ENCODE results near the gene MAP1S.
A peak's percentile ranks its signal among the peaks of the same experiment; 100 is the strongest.
"Not testable (repeated sequence)": the region's sequence is repeated elsewhere in the genome, so short reads cannot be mapped to it uniquely, and the experiment has no call there.

MAP1S gene

DNA sequence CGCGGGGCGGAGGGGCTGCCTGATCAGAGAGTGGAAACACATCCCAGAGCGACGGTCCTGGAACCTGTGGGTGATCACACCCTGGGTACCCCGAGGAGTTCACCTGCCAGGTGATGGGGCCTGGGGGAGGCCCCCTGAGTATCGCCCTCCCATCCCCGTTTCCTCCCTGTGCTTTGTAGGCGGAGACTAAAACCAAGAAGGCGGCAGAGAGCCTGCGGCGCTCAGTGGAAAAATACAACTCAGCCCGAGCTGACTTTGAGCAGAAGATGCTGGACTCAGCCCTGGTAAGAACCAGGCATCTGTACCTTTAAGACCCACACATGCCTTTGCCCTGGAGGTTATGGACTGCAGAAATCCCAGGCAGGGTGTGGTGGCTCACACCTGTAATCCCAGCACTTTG, 51.3 kb downstream of the MAP1S start:
- Histone ChIP-seq H3K36me3 (peaks cover 90% of the 10 kb centered on the region), H3K27me3 (no peaks in the 10 kb centered on the region), H4K20me1 (peaks cover 12% of the 10 kb centered on the region; the same call in 1 of the 2 replicates), H3K9me3 (no peaks in the 10 kb centered on the region), H3K9ac (no peak overlapping the region), H3K27ac (no peak overlapping the region), H3K4me2 (no peak overlapping the region), H3K4me3 (no peak overlapping the region), H3K4me1 (peaks cover 5% of the 10 kb centered on the region; the same call in 1 of the 2 replicates)
- no peak for TF ChIP-seq Cebpa-rat (IDR thresholded peaks at IDR 0.05)

DNA sequence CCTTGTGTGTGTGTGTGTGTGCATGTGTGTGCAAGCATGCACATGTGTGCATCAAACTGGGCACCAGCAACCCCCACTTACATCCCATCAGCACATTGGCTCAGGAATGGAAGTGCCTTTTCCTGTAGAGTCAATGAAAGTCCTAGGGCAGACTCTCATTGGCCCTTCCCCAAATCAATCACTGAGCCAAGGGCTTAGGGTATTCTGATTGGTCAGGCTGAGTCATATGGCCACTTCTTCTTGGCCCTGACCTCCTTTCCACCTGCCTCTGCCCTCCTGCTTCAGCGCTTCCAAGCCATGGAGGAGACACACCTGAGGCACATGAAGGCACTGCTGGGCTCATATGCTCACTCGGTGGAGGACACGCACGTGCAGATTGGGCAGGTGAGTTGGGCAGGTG, 52.9 kb downstream of the MAP1S start:
- Histone ChIP-seq H3K4me3 (no peak overlapping the region), H3K36me3 (peaks cover 93% of the 10 kb centered on the region), H4K20me1 (peaks cover 23% of the 10 kb centered on the region), H3K9ac (no peak overlapping the region), H3K4me2 (no peak overlapping the region), H3K27ac (no peak overlapping the region), H3K9me3 (no peaks in the 10 kb centered on the region), H3K27me3 (no peaks in the 10 kb centered on the region), H3K4me1 (peaks cover 13% of the 10 kb centered on the region)
- TF ChIP-seq Cebpa-rat (IDR thresholded peaks at IDR 0.05): no peak

DNA sequence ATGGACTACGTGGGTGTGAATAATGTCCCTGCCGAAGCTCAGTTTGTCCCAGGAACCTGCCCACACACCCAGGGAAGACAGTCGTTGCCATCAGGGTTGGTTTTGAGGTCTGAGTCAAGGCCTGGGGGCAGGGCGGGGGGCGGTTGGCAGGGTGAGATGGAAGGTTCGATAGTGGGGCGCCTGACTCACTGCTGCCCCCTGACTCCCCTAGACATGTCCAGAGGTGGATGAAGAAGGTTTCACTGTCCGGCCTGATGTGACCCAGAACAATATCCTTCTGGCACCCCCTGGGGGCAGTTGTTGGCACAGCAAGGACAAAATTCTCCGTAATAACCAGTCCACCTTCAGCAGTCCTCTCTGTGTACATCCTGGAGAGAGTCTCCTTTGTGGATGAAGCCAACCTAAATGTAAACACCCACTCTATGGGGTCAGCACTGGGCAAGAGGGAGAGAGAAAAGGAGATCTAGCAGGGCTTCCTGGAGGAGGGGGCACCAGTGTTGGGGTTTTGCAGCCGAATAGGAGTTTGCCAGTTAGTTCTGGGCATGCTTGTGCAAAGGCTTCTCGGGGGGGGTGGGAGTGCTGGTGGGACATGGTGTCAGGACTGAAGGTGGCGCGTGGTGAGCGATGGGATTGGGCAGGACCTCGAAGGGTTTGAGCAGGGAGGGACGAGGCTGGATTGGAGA, 56.1 kb downstream of the MAP1S start:
- H3K9me3 ChIP-seq: no peaks in the 10 kb centered on the region
- H3K4me2 ChIP-seq: no peak overlapping the region
- H3K36me3 ChIP-seq: peaks cover 80% of the 10 kb centered on the region
- no peak overlapping the region for H3K27ac ChIP-seq
- H4K20me1 ChIP-seq: peaks cover 30% of the 10 kb centered on the region
- peaks cover 24% of the 10 kb centered on the region for H3K4me1 ChIP-seq
- TF ChIP-seq Cebpa-rat (IDR thresholded peaks at IDR 0.05): no peak
- no peak overlapping the region for H3K4me3 ChIP-seq
- no peaks in the 10 kb centered on the region for H3K27me3 ChIP-seq
- H3K9ac ChIP-seq: no peak overlapping the region

DNA sequence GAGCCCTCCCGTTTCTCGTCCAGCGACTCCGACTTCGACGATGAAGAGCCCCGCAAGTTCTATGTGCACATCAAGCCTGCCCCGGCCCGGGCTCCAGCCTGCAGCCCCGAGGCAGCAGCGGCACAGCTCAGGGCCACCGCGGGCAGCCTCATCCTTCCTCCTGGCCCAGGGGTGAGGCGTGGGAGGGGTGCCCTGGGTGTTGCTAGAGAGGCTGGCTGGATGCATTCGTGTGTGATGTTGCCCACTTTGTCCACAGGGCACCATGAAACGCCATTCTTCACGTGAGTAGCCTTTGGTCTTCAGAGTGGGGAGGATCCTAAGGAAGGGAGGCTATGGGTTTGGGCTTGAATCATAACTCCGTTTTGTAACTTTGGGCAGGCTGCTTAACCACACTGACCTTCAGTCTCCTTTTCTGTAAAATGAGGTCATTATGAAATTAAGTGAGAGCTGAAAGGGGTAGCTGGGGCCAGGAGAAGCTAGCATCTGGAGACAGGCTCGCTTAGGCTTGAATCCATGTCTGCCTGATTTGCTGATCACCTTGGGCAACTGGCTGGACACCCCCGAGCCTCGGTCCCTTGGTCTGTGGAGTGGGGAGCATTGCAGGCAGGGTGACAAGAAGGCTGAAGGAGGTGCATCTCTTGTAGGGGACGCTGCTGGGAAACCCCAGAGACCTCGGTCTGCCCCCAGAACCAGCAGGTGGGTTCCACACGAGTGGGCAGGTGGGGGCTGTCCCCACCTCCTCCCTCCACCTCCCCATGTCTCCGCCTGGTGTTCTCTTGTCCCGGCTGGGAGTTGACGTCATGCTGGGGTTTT, 56.9 kb downstream of the MAP1S start:
- no peaks in the 10 kb centered on the region for H3K27me3 ChIP-seq
- no peak overlapping the region for H3K4me3 ChIP-seq
- no peak for TF ChIP-seq Cebpa-rat (IDR thresholded peaks at IDR 0.05)
- H3K27ac ChIP-seq: peak overlapping the region; percentile 51
- H3K4me1 ChIP-seq: peaks cover 24% of the 10 kb centered on the region
- H3K9me3 ChIP-seq: no peaks in the 10 kb centered on the region
- peaks cover 80% of the 10 kb centered on the region for H3K36me3 ChIP-seq
- peaks cover 30% of the 10 kb centered on the region for H4K20me1 ChIP-seq
- peak overlapping the region; percentile 38; the same call in 1 of the 2 replicates for H3K9ac ChIP-seq
- peak overlapping the region; percentile 58 for H3K4me2 ChIP-seq

DNA sequence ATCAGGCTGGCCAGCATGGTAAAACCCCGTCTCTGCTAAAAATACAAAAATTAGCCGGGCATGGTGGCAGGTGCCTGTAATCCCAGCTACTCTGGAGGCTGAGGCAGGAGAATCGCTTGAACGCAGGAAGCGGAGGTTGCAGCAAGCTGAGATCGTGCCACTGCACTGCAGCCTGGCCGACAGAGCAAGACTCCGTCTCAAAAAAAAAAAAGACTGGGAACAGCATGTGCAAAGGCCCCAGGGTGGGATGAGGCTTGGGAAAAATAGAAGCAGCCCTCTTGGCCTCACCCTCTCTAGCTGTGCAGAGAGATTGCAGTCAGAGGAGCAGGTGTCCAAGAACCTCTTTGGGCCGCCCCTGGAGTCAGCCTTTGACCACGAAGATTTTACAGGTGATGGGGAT, 58.6 kb downstream of the MAP1S start:
- not testable (repeated sequence) for H3K4me3 ChIP-seq, H3K27me3 ChIP-seq, H3K9ac ChIP-seq, H3K27ac ChIP-seq, H3K9me3 ChIP-seq, H3K4me2 ChIP-seq
- Histone ChIP-seq H3K4me1 (peaks cover 24% of the 10 kb centered on the region), H4K20me1 (peaks cover 30% of the 10 kb centered on the region), H3K36me3 (peaks cover 80% of the 10 kb centered on the region)

DNA sequence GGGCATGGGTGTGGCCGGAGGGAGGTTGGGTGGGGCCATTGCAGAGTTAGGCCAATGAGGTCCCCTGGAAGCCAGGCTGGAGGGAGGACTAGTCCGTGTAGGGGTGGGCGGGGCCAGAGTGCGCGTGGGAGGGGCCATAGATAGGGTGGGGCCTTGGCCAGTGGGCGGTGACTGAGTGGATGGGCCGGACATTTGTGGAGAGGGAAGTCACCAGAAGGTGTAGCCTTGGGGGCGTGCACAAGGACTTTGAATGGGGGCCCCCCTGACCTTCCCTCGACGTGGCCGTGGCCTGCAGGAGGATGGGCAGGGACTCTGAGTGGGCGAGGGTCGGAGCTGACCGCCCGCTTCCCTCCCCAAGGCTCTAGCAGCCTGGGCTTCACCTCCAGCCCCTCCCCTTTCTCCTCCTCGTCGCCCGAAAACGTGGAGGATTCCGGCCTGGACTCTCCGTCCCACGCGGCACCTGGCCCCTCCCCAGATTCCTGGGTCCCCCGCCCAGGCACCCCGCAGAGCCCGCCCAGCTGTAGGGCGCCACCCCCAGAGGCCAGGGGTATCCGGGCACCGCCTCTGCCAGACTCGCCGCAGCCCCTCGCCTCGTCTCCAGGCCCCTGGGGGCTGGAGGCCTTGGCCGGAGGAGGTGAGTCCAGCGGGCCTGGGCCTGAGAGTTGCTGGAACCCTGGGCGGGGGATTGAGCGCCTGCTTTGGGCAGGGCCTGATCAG, 59.1 kb downstream of the MAP1S start:
- Histone ChIP-seq H3K27me3 (no peaks in the 10 kb centered on the region), H3K4me1 (peaks cover 24% of the 10 kb centered on the region), H3K27ac (no peak overlapping the region), H3K9ac (no peak overlapping the region), H3K4me3 (no peak overlapping the region), H3K4me2 (no peak overlapping the region; the same call in 1 of the 2 replicates), H3K9me3 (no peaks in the 10 kb centered on the region), H4K20me1 (peaks cover 30% of the 10 kb centered on the region), H3K36me3 (peaks cover 80% of the 10 kb centered on the region)
- no peak for TF ChIP-seq Cebpa-rat (IDR thresholded peaks at IDR 0.05)

DNA sequence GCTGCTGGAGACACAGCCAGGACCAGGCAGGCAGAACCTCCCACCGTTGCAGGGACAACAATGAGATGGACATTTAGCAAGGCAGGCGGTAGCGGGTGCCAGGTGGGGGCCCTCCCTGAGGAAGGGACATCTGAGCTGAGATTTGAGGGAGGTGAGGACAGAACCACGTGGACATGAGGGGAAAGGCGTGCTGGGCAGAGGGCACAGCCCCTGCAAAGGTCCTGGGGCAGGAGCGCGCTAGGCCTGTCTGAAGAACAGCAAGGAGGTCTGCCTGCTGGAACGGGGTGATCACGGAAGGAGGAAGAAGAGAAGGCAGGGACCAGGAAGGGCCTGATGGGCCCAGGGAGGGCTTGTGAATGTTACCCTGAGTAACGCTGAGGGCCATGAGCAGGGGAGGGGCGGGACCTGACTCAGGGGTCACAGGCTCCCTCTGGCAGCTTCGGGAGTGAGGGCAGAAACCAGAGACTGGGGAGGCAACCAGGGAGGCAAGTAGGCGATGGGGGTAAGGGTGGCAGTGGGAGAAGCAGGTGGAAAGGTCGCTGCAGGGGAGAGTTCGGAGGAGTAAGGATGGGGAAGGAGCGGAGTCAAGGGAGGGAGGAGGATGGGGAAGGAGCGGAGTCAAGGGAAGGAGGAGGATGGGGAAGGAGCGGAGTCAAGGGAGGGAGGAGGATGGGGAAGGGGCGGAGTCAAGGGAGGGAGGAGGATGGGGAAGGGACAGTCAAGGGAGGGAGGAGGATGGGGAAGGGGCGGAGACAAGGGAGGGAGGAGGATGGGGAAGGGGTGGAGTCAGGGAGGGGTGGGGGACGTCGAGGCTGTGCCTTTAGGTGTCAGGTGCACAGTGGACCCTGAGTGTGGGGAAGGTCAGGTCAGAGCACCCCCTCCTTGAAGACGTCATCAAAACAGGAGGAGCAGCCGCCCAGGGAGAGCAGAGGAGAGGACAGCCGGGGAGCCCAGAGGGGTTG, 60.0 kb downstream of the MAP1S start:
- TF ChIP-seq Cebpa-rat (IDR thresholded peaks at IDR 0.05): no peak
- H3K9me3 ChIP-seq: no peaks in the 10 kb centered on the region
- peaks cover 27% of the 10 kb centered on the region for H4K20me1 ChIP-seq
- peaks cover 28% of the 10 kb centered on the region for H3K4me1 ChIP-seq
- H3K27me3 ChIP-seq: no peaks in the 10 kb centered on the region
- no peak overlapping the region for H3K9ac ChIP-seq
- no peak overlapping the region for H3K4me3 ChIP-seq
- H3K36me3 ChIP-seq: peaks cover 83% of the 10 kb centered on the region
- H3K27ac ChIP-seq: no peak overlapping the region
- H3K4me2 ChIP-seq: no peak overlapping the region; the same call in 1 of the 2 replicates

DNA sequence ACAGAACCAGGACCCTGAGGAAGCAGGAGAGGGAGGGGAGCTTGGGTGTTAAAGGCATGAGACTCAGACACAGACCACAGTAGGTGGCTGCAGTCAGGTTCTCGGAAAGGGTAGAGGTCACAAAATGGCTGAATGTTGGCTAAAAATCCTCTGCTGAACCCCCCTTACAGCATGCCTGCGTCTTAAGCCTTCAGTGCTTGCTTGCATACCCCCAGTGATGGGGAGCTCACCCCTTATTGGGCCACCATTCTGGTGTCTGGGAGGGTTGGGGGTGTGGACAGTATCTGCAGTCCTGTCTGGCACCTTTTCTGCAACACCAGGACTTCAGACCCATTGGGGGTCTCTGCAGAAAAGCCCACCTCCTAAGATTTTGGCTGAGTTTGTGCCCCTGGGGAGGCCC, 61.5 kb downstream of the MAP1S start:
- Histone ChIP-seq H3K9me3 (no peaks in the 10 kb centered on the region), H3K9ac (no peak overlapping the region), H3K4me3 (no peak overlapping the region), H3K36me3 (peaks cover 83% of the 10 kb centered on the region), H3K4me1 (peaks cover 27% of the 10 kb centered on the region), H3K27me3 (no peaks in the 10 kb centered on the region), H3K27ac (no peak overlapping the region), H4K20me1 (peaks cover 16% of the 10 kb centered on the region), H3K4me2 (no peak overlapping the region)
- TF ChIP-seq Cebpa-rat (IDR thresholded peaks at IDR 0.05): no peak

DNA sequence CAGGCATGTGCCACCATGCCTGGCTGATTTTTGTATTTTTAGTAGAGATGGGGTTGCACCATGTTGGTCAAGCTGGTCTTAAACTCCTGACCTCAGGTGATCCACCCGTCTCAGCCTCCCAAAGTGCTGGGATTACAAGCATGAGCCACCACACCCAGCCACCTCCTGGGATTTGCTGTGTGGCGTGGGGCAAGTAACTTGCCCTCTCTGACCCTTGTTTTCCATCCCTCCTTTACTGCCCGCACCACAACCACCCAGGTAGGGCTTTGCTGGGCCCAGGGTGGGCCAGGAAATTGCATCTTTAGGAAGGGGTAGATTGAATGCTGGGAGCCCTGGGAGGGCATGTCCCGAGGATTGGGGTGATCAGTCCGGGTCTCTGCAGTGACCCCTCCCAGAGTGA, 64.4 kb downstream of the MAP1S start:
- not testable (repeated sequence) for H3K27me3 ChIP-seq, H3K4me3 ChIP-seq, H3K9me3 ChIP-seq, H3K4me2 ChIP-seq, H3K4me1 ChIP-seq, H3K27ac ChIP-seq, H4K20me1 ChIP-seq, H3K9ac ChIP-seq
- H3K36me3 ChIP-seq: peaks cover 82% of the 10 kb centered on the region
